HepG2 (cell line): Measurements from ENCODE around the gene PCGF3. TPM values are rescaled to one million over a fixed set of nuclear protein-coding genes. Genes with fewer than 3 reads are reported as not detected.

ENCODE experiments used
- ATAC-seq: fragments of 200-7000 bp; cut with Tn5 transposase; 3 replicates; pipeline ENCODE4 v1.9.1; 2020; ENCODE audit warnings: mild to moderate bottlenecking, moderate library complexity
- BruUV-seq: library from RNA; stranded (reverse); fragments of 400-500 nt; replicated peaks from 2 replicates; lab custom pipeline; 2021; lab: Mats Ljungman, UMichigan
- CTCF ChIA-PET: fragments of 300-600 bp; formaldehyde crosslinking; extraction: SDS; loops from one replicate; lab custom pipeline; 2021; ENCODE audit warnings: low total read pairs, inconsistent platforms, low intra/inter-chr PET ratio; lab: Yijun Ruan, JAX
- POLR2A ChIA-PET: fragments of 350-600 bp; sonication (Branson Sonifier 250); formaldehyde crosslinking; loops from one replicate; lab custom pipeline; 2020; ENCODE audit warnings: antibody characterized with exemption, inconsistent platforms; lab: Yijun Ruan, JAX
- DNase-seq: peaks from one replicate; pipeline ENCODE4 v3.0.0-alpha.2; 2015; ENCODE audit warnings: low spot score
- FAIRE-seq: peaks from 3 replicates; lab custom pipeline; 2011; peaks lifted over from hg19 to GRCh38; lab: Jason Lieb, UNC
- H2AFZ ChIP-seq: one replicate; pipeline ENCODE4 v1.6.1; 2011; ENCODE audit warnings: low read length, inconsistent platforms
- H3K27ac ChIP-seq: fragments of 300-600 bp; 3 replicates; pipeline ENCODE4 v1.8.0; 2011; ENCODE audit warnings: mixed run types, mild to moderate bottlenecking, mixed read lengths, low read length, inconsistent platforms; ENCODE audit not compliant: insufficient read depth; ENCODE audit errors: extremely low read length
- H3K27me3 ChIP-seq, 2 experiments: fragments of 200-600 bp in 1 of 2; 2 replicates in 1 of 2; 3 replicates in 1 of 2; pipeline versions ENCODE4 v1.6.0 to v1.8.0; 2011; ENCODE audit warnings: low read length in 2 of 2, mild to moderate bottlenecking in 2 of 2, moderate library complexity in 2 of 2, inconsistent platforms in 1 of 2; ENCODE audit not compliant: insufficient read depth in 2 of 2, control insufficient read depth in 1 of 2
- H3K36me3 ChIP-seq, 2 experiments: fragments of 200-600 bp in 1 of 2; replicated peaks in 1 of 2; 2 replicates in 1 of 2; 3 replicates in 1 of 2; pipeline versions ENCODE4 v1.5.1 to v1.8.0; 2011; ENCODE audit warnings: low read length in 2 of 2, inconsistent platforms in 1 of 2; ENCODE audit not compliant: insufficient read depth in 2 of 2, control insufficient read depth in 1 of 2
- H3K4me1 ChIP-seq: 2 replicates; pipeline ENCODE4 v1.5.1; 2012; ENCODE audit warnings: low read length, inconsistent platforms; ENCODE audit not compliant: insufficient read depth
- H3K4me2 ChIP-seq: 2 replicates; pipeline ENCODE4 v1.6.0; 2011; ENCODE audit warnings: low read depth, low read length, inconsistent platforms
- H3K4me3 ChIP-seq, 3 experiments: fragments of 200-600 bp in 1 of 3; sonication (generic), shearing (Covaris generic) in 1 of 3; replicated peaks in 1 of 3; 2 replicates each; pipeline ENCODE4 v1.5.1; 2011 to 2016; ENCODE audit warnings: low read length in 3 of 3, inconsistent platforms in 2 of 3, low read depth in 2 of 3, mild to moderate bottlenecking in 2 of 3, control low read depth in 1 of 3, mixed read lengths in 1 of 3; ENCODE audit not compliant: insufficient read depth in 1 of 3
- H3K79me2 ChIP-seq: one replicate; pipeline ENCODE4 v1.6.1; 2011; ENCODE audit warnings: low read length, inconsistent platforms; ENCODE audit not compliant: insufficient read depth
- H3K9ac ChIP-seq: 2 replicates; pipeline ENCODE4 v1.6.0; 2011; ENCODE audit warnings: mild to moderate bottlenecking, low read depth, low read length, inconsistent platforms; ENCODE audit not compliant: insufficient read depth
- H3K9me3 ChIP-seq: 2 replicates; pipeline ENCODE4 v1.5.1; 2012; ENCODE audit warnings: mild to moderate bottlenecking, low read length
- H4K20me1 ChIP-seq: 2 replicates; pipeline ENCODE4 v1.6.0; 2011; ENCODE audit warnings: inconsistent platforms, mild to moderate bottlenecking, low read length, moderate library complexity; ENCODE audit not compliant: insufficient read depth
- BRD4 ChIP-seq: sonication (generic); formaldehyde crosslinking; IDR thresholded peaks from 2 replicates; pipeline ENCODE4 v1.4.0; 2020; ENCODE audit warnings: missing genetic modification reagents
- HNF4G ChIP-seq, 2 experiments: sonication (generic) in 1 of 2; formaldehyde crosslinking in 1 of 2; IDR thresholded peaks; 2 replicates each; pipeline versions ENCODE4 v1.4.0 to v1.6.1; 2011 to 2020; ENCODE audit warnings: borderline replicate concordance in 2 of 2, low read depth in 2 of 2, mild to moderate bottlenecking in 2 of 2, low read length in 1 of 2, missing genetic modification reagents in 1 of 2, moderate library complexity in 1 of 2
- MAF1 ChIP-seq: sonication (generic); formaldehyde crosslinking; IDR thresholded peaks from 2 replicates; pipeline ENCODE4 v1.5.0; 2020; ENCODE audit warnings: missing genetic modification reagents, borderline replicate concordance
- MTA1 ChIP-seq: sonication (generic); formaldehyde crosslinking; IDR thresholded peaks from 2 replicates; pipeline ENCODE4 v1.4.0; 2020; ENCODE audit warnings: missing genetic modification reagents, mild to moderate bottlenecking, borderline replicate concordance
- TARDBP ChIP-seq: sonication (generic); formaldehyde crosslinking; IDR thresholded peaks from 2 replicates; pipeline ENCODE4 v1.8.0; 2022; ENCODE audit warnings: mild to moderate bottlenecking, missing genetic modification reagents
- ZFY ChIP-seq: sonication (generic); formaldehyde crosslinking; IDR thresholded peaks from 2 replicates; pipeline ENCODE4 v1.4.0; 2020; ENCODE audit warnings: missing genetic modification reagents
- ZIK1 ChIP-seq: sonication (generic); formaldehyde crosslinking; IDR thresholded peaks from 2 replicates; pipeline ENCODE4 v1.5.0; 2020; ENCODE audit warnings: mild to moderate bottlenecking, low read depth, missing genetic modification reagents, borderline replicate concordance
- whole genome bisulfite sequencing: methylation state at CpG from one replicate; pipeline ENCODE4 v1.1.6; 2017; ENCODE audit warnings: low lambda C conversion rate; 5-methylcytosine and 5-hydroxymethylcytosine counted together
- in situ Hi-C: cut with HindIII; loops from 2 replicates; pipeline ENCODE4 v1.10.0; 2017; ENCODE audit warnings: low pct_unique_long_range_greater_than_20kb; ENCODE audit not compliant: extremely low pct_ligation_motif_present
- intact Hi-C: fragments of 100-400 bp; cut with micrococcal nuclease; formaldehyde crosslinking; loops from one replicate; pipeline ENCODE4 v1.10.0; 2022; ENCODE audit not compliant: unreplicated experiment
- polyA plus RNA-seq, 8 experiments: library from polyadenylated mRNA; depleted of rRNA in 3 of 8; stranded (reverse) in 7 of 8; unstranded in 1 of 8; fragments of >200 nt; fragmentation: Illumina TruSeq in 4 of 8; extraction: Trizol in 4 of 8; gene quantifications; 2 replicates each; pipeline versions ENCODE4 v1.2.1 to v1.2.3, GENCODE V29; 2011 to 2016; ENCODE audit warnings: low read depth in 4 of 8, missing spikeins in 1 of 8, mixed read lengths in 1 of 8; ENCODE audit not compliant: insufficient read depth in 1 of 8
- total RNA-seq, 5 experiments: library from RNA; depleted of rRNA; stranded (reverse); fragments of >200 nt; fragmentation: Illumina TruSeq; extraction: Trizol; gene quantifications; 2 replicates each; pipeline ENCODE4 v1.2.3, GENCODE V29; 2016; ENCODE audit warnings: low read depth in 1 of 5
- TF ChIP-seq, protein P1 (sequence below): sonication (generic); formaldehyde crosslinking; IDR thresholded peaks from 2 replicates; pipeline ENCODE4 v1.4.0; 2020; ENCODE audit warnings: missing genetic modification reagents, borderline replicate concordance
- TF ChIP-seq, protein P2 (sequence below): sonication (generic); formaldehyde crosslinking; IDR thresholded peaks from 2 replicates; pipeline ENCODE4 v1.4.0; 2020; ENCODE audit warnings: missing genetic modification reagents
- TF ChIP-seq, protein P3 (sequence below): sonication (generic); formaldehyde crosslinking; conservative IDR thresholded peaks from 2 replicates; pipeline ENCODE4 v1.8.0; 2022; ENCODE audit warnings: mild to moderate bottlenecking, moderate library complexity, missing genetic modification reagents

PCGF3 gene
- total and polyA plus RNA-seq, 2 of the 13 experiments (the other 11 are each of a cell fraction or from before 2014, with no cell fraction given) = 28.6 to 66.2 TPM

DNA sequence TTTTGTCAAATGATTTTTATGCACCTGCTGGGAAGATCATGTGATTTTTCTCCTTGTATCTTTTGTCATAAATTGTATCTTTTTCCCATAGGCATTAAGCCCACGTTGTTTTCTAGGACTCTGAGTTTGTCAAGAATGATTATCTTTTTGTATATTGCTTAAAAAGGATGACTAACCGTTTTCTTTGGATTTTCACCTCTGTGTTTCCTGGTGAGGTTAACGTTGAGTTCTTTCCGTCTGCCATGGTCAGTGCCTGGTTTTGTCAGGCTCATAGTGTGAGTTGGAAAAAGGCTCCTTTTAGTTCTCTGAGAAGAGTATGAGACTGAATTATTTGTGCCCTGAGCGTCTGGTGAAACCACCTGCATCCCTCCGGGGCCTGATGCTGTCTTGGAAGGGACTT, 21.9 kb downstream of the PCGF3 start:
- no peak overlapping the region for H3K4me2 ChIP-seq
- no peaks in the 10 kb centered on the region for H3K9me3 ChIP-seq
- peaks cover 6 to 14% of the 10 kb centered on the region in 2 experiments; a peak in 4 of 5 replicates for H3K36me3 ChIP-seq
- DNase-seq = no peak
- WGBS = 91% methylated on average over 6 of the region's 6 CpGs
- H2AFZ ChIP-seq = no peak overlapping the region
- ChIA-PET CTCF (no interaction called here), POLR2A (no interaction called here)
- ATAC-seq = no peak
- in situ Hi-C loops (no loop called here), intact Hi-C loops (no loop called here)
- peaks cover 13% of the 10 kb centered on the region; the same call in 1 of the 2 replicates for H4K20me1 ChIP-seq
- no peak overlapping the region for H3K4me3 ChIP-seq
- no peak overlapping the region for H3K27ac ChIP-seq
- H3K79me2 ChIP-seq = peaks cover 31% of the 10 kb centered on the region
- H3K4me1 ChIP-seq = peaks cover 17% of the 10 kb centered on the region
- no peak overlapping the region for H3K9ac ChIP-seq
- TF ChIP-seq, protein P1, sequence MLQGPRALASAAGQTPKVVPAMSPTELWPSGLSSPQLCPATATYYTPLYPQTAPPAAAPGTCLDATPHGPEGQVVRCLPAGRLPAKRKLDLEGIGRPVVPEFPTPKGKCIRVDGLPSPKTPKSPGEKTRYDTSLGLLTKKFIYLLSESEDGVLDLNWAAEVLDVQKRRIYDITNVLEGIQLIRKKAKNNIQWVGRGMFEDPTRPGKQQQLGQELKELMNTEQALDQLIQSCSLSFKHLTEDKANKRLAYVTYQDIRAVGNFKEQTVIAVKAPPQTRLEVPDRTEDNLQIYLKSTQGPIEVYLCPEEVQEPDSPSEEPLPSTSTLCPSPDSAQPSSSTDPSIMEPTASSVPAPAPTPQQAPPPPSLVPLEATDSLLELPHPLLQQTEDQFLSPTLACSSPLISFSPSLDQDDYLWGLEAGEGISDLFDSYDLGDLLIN = no peak
- no peak for TF ChIP-seq ZFY (CRISPR knock-in tag)
- TF ChIP-seq, protein P2, sequence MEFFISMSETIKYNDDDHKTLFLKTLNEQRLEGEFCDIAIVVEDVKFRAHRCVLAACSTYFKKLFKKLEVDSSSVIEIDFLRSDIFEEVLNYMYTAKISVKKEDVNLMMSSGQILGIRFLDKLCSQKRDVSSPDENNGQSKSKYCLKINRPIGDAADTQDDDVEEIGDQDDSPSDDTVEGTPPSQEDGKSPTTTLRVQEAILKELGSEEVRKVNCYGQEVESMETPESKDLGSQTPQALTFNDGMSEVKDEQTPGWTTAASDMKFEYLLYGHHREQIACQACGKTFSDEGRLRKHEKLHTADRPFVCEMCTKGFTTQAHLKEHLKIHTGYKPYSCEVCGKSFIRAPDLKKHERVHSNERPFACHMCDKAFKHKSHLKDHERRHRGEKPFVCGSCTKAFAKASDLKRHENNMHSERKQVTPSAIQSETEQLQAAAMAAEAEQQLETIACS (CRISPR knock-in tag) = no peak
- no peak for TF ChIP-seq ZIK1 (CRISPR knock-in tag)
- no peak for TF ChIP-seq TARDBP (CRISPR knock-in tag)
- TF ChIP-seq HNF4G (IDR thresholded peaks at IDR 0.05; ENCODE audit: borderline replicate concordance, low read depth, low read length) = no peak
- no peak for TF ChIP-seq HNF4G (CRISPR knock-in tag; IDR thresholded peaks at IDR 0.05; ENCODE audit: borderline replicate concordance, low read depth)
- no peak for TF ChIP-seq MTA1 (CRISPR knock-in tag)
- TF ChIP-seq BRD4 (CRISPR knock-in tag) = no peak
- TF ChIP-seq, protein P3, sequence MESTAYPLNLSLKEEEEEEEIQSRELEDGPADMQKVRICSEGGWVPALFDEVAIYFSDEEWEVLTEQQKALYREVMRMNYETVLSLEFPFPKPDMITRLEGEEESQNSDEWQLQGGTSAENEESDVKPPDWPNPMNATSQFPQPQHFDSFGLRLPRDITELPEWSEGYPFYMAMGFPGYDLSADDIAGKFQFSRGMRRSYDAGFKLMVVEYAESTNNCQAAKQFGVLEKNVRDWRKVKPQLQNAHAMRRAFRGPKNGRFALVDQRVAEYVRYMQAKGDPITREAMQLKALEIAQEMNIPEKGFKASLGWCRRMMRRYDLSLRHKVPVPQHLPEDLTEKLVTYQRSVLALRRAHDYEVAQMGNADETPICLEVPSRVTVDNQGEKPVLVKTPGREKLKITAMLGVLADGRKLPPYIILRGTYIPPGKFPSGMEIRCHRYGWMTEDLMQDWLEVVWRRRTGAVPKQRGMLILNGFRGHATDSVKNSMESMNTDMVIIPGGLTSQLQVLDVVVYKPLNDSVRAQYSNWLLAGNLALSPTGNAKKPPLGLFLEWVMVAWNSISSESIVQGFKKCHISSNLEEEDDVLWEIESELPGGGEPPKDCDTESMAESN = no peak
- no peak for TF ChIP-seq MAF1
- no TSS peak for BruUV-seq
- no peaks in the 10 kb centered on the region for H3K27me3 ChIP-seq
- no peak for FAIRE-seq
